Measurements from ENCODE around the gene SELENOT.

Gene SELENOT

GRCh38 chr3:150639262-150639661 is 36.1 kb downstream of the SELENOT start:
- TF ChIP-seq, protein P1, sequence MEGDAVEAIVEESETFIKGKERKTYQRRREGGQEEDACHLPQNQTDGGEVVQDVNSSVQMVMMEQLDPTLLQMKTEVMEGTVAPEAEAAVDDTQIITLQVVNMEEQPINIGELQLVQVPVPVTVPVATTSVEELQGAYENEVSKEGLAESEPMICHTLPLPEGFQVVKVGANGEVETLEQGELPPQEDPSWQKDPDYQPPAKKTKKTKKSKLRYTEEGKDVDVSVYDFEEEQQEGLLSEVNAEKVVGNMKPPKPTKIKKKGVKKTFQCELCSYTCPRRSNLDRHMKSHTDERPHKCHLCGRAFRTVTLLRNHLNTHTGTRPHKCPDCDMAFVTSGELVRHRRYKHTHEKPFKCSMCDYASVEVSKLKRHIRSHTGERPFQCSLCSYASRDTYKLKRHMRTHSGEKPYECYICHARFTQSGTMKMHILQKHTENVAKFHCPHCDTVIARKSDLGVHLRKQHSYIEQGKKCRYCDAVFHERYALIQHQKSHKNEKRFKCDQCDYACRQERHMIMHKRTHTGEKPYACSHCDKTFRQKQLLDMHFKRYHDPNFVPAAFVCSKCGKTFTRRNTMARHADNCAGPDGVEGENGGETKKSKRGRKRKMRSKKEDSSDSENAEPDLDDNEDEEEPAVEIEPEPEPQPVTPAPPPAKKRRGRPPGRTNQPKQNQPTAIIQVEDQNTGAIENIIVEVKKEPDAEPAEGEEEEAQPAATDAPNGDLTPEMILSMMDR (conservative IDR thresholded peaks at IDR 0.05): no peak

DNA sequence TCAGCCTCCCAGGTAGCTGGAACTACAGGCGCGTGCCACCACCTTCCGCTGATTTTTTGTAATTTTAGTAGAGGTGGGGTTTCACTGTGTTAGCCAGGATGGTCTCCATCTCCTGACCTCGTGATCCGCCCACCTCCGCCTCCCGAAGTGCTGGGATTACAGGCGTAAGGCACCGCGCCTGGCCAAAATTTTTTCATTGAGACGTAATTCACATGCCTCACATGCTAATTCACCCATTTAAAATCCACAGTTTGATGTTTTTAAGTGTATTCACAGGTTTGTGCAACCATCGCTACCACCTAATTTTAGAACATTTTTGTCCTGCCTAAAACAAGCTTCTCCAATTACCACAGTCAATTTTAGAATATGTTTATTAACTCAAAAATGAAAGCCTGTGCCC is 37.1 kb downstream of the SELENOT start:
- H3K27ac ChIP-seq: no peak overlapping the region
- TF ChIP-seq, protein P1 (conservative IDR thresholded peaks at IDR 0.05): no peak

More at GRCh38 chr3:150639262-150639661, 36.1 kb downstream of the SELENOT start:
- H3K27ac ChIP-seq: no peak overlapping the region

- no peak overlapping the region for H3K27ac ChIP-seq
- TF ChIP-seq, protein P1 (conservative IDR thresholded peaks at IDR 0.05): no peak
Observed at GRCh38 chr3:150653110-150653561, 50.0 kb downstream of the SELENOT start.

DNA sequence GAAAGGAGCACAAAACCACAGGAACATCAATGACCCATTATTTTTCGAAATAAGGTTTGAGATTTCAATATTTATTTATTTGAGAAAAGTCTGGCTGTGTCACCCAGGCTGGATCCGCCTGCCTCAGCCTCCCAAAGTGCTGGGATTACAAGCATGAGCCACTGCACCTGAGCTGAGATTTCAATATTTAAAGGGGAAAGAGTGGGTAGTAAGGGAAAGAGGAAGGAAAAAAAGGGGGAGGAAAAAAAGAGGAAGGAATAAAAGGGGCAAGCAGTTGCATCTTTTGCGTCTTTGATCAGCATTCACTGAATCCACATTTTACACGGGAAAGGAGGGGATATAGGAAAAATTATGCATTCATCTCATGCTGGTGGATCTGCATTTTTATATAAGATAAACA is 53.2 kb downstream of the SELENOT start:
- H3K27ac ChIP-seq: no peak overlapping the region
- TF ChIP-seq, protein P1 (conservative IDR thresholded peaks at IDR 0.05): no peak

GRCh38 chr3:150662410-150663200 is 59.5 kb downstream of the SELENOT start:
- TF ChIP-seq, protein P1 (conservative IDR thresholded peaks at IDR 0.05): no peak
- no peak overlapping the region for H3K27ac ChIP-seq

- no peak overlapping the region for H3K27ac ChIP-seq
- TF ChIP-seq, protein P1 (conservative IDR thresholded peaks at IDR 0.05): no peak
Observed at GRCh38 chr3:150663461-150663860, 60.3 kb downstream of the SELENOT start.

GRCh38 chr3:150666167-150666566 is 63.0 kb downstream of the SELENOT start:
- no peak overlapping the region for H3K27ac ChIP-seq
- TF ChIP-seq, protein P1 (conservative IDR thresholded peaks at IDR 0.05): no peak
